ENCODE measurements around the gene CHD1. TPM values are rescaled to one million over a fixed set of nuclear protein-coding genes. Genes with fewer than 3 reads are reported as not detected.

The CHD1 gene
- total RNA-seq, 1 donor from 2014 or later: 32.8 TPM

DNA sequence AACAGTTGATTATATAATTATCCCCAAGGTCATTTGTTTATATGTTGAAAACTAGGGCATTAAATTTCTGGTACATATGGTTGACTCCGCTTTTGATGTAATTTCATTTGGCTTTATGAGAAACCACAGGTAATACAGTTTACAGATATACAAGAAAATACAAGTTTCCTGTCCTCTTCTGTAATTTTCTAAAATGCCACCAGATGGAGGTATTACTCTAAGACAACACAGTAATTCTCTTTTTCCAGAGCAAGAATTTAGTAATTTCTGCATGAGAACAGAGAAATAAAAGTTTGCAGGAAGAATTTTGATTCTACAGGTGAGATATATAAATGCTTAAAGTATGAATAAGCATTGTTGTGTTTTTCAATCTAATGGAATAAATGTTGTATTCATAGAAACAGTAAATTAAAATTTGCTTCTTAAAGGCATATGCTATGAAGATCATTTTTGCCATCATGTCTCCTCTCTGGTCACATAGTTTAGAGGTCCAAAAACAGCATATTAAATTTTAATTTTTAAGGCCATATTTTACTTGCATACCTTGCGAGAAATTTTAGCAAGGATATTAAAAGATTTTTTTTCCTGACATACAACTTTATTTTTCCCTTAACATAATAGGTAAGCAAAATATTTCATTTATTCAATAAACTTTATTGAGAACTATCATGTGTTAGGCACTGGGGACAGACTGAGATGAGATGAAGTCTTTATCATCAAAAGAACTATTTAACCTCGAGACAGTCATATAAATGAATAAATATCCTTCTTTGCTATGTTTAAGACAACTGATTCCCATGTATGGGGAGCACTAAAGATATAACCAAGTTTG, 22.7 kb downstream of the CHD1 start:
- H3K4me3 ChIP-seq: no peak overlapping the region
- intact Hi-C loops (cut with DNase I): loop anchor here (5.0 kb wide), 1 partner anchor 126 kb away; no protein-coding TSS in a partner anchor
- H3K9me3 ChIP-seq: no peaks in the 10 kb centered on the region
- DNase-seq (no peak), ATAC-seq (peak; percentile 43 to 63)
- H3K36me3 ChIP-seq: peaks cover 37% of the 10 kb centered on the region
- peaks cover 5% of the 10 kb centered on the region for H3K4me1 ChIP-seq
- peak; percentile 78 for TF ChIP-seq CTCF (IDR thresholded peaks at IDR 0.05)
- H3K27ac ChIP-seq: no peak overlapping the region
- no peaks in the 10 kb centered on the region for H3K27me3 ChIP-seq (ENCODE audit: low read depth)

DNA sequence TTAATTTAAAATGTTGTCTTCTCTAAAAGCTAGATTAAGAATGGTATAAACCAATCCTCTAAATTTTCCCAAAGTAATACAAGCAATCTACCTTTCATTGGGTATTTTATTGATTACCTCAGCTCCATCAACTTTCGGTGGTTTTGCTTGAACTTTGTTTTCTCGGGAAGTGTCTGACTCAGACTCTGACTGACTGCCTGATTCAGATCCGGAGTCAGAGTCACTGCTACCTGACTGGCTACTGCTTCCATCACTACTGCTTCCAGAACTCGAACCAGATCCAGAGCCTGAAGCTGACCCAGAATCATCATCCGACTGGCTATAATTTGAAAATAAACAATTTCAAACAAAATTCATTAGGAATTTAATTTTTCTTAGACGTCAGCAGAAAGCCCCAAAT, 24.0 kb downstream of the CHD1 start:
- Histone ChIP-seq H3K9me3 (no peaks in the 10 kb centered on the region), H3K4me3 (no peak overlapping the region), H3K27me3 (ENCODE audit: low read depth) (no peaks in the 10 kb centered on the region), H3K4me1 (peaks cover 5% of the 10 kb centered on the region), H3K36me3 (peaks cover 50% of the 10 kb centered on the region), H3K27ac (no peak overlapping the region)
- no peak for TF ChIP-seq CTCF (IDR thresholded peaks at IDR 0.05)
- no peak for ATAC-seq
- intact Hi-C loops (cut with DNase I): loop anchor here (5.0 kb wide), 1 partner anchor 128 kb away; no protein-coding TSS in a partner anchor
- no peak for DNase-seq

DNA sequence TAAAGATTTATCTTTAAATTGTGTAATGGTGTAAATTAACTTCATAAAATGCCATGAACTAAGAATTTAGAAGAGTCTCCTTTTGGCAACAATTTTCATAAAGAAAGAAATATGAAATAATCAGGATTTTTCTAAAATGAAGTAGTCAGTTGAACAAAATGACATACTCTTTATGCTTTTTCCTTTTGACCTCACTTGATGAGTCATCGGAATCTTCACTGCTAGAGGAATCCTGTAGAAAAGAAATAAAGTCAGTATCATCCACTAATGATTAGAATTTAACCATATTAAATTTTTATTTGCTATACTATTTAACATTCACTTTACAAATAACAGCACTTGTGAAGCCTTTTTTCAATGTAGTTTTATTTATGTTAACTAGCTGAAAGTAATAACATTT, 26.1 kb downstream of the CHD1 start:
- no peaks in the 10 kb centered on the region for H3K27me3 ChIP-seq (ENCODE audit: low read depth)
- ATAC-seq (no peak), DNase-seq (no peak)
- intact Hi-C loops (cut with DNase I): no loop called here
- H3K4me1 ChIP-seq: no peaks in the 10 kb centered on the region
- TF ChIP-seq CTCF (IDR thresholded peaks at IDR 0.05): no peak
- H3K9me3 ChIP-seq: no peaks in the 10 kb centered on the region
- no peak overlapping the region for H3K27ac ChIP-seq
- peaks cover 71% of the 10 kb centered on the region for H3K36me3 ChIP-seq
- no peak overlapping the region for H3K4me3 ChIP-seq

GRCh38 chr5:98899456-98899855, 29.4 kb downstream of the CHD1 start:
- no peak overlapping the region for H3K27ac ChIP-seq
- H3K4me1 ChIP-seq: no peaks in the 10 kb centered on the region
- TF ChIP-seq CTCF (IDR thresholded peaks at IDR 0.05): no peak
- ATAC-seq: no peak
- peaks cover 99% of the 10 kb centered on the region for H3K36me3 ChIP-seq
- intact Hi-C loops (cut with DNase I): no loop called here
- no peaks in the 10 kb centered on the region for H3K9me3 ChIP-seq
- no peak overlapping the region for H3K4me3 ChIP-seq
- no peak for DNase-seq
- H3K27me3 ChIP-seq (ENCODE audit: low read depth): no peaks in the 10 kb centered on the region

DNA sequence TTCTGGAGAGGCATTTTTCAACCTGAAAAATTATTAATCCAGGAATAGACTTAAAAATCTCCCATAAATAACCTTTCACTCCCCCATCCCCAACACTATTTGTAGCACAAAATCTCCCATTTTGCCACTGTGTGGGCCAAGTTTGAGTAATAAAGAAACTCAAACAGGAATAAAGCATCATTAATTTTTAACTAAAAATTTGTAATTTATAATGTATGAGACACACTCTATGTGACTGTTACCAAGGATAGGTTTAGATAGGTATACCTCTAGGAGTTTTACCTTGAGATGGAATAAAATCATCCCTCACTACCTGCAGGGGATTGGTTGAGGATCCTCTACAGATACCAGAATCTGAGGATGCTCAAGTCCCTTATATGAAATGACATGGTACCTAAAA, 30.1 kb downstream of the CHD1 start:
- Histone ChIP-seq H3K4me3 (no peak overlapping the region), H3K4me1 (no peaks in the 10 kb centered on the region), H3K9me3 (no peaks in the 10 kb centered on the region), H3K27me3 (ENCODE audit: low read depth) (no peaks in the 10 kb centered on the region), H3K27ac (no peak overlapping the region), H3K36me3 (peaks cover 100% of the 10 kb centered on the region)
- DNase-seq (no peak), ATAC-seq (no peak)
- TF ChIP-seq CTCF (IDR thresholded peaks at IDR 0.05): no peak
- intact Hi-C loops (cut with DNase I): no loop called here

Measured in lower lobe of right lung (tissue), 2 donors.